K562 (cell line): ENCODE results near the gene ODR4. TPM values are rescaled to one million over a fixed set of nuclear protein-coding genes. Genes with fewer than 3 reads are reported as not detected.

Experiments used
- CBX3 ChIP-seq, 2 experiments: IDR thresholded peaks; 1 replicate in 1 of 2; 2 replicates in 1 of 2; pipeline ENCODE4 v1.6.1; 2012; ENCODE audit warnings: inconsistent platforms in 2 of 2, low read length in 2 of 2, borderline replicate concordance in 1 of 2, control low read depth in 1 of 2
- CREM ChIP-seq: IDR thresholded peaks from 2 replicates; pipeline ENCODE4 v1.6.1; 2014; ENCODE audit warnings: antibody characterized with exemption, low read depth
- CXXC5 ChIP-seq: fragments of 250-450 bp; sonication (Bioruptor Pico); IDR thresholded peaks from 2 replicates; pipeline ENCODE4 v1.8.0; 2022; ENCODE audit warnings: inconsistent platforms, mild to moderate bottlenecking, moderate library complexity
- EP400 ChIP-seq: fragments of 450-650 bp; IDR thresholded peaks from 2 replicates; pipeline ENCODE4 v1.6.1; 2017; ENCODE audit warnings: antibody characterized with exemption, mild to moderate bottlenecking, moderate library complexity
- GABPB1 ChIP-seq: sonication (generic); formaldehyde crosslinking; IDR thresholded peaks from 2 replicates; pipeline ENCODE4 v1.8.0; 2022; ENCODE audit warnings: mild to moderate bottlenecking, missing genetic modification reagents
- NR4A1 ChIP-seq, 2 experiments: fragments of 250-450 bp in 1 of 2; fragments of 450-650 bp in 1 of 2; sonication (Bioruptor Pico) in 1 of 2; IDR thresholded peaks; 2 replicates each; pipeline versions ENCODE4 v1.4.0 to v1.6.1; 2016 to 2020; ENCODE audit warnings: mild to moderate bottlenecking in 2 of 2, missing compliant biosample characterization in 1 of 2, missing genetic modification characterization in 1 of 2, moderate library complexity in 1 of 2
- PRDM10 ChIP-seq: fragments of 450-650 bp; IDR thresholded peaks from 2 replicates; pipeline ENCODE4 v1.6.1; 2018; ENCODE audit not compliant: partially characterized antibody
- RAD21 ChIP-seq, 2 experiments: fragments of 250-450 bp in 1 of 2; fragments of 450-650 bp in 1 of 2; sonication (Bioruptor Pico) in 1 of 2; formaldehyde crosslinking in 1 of 2; IDR thresholded peaks in 1 of 2; conservative IDR thresholded peaks in 1 of 2; 2 replicates each; pipeline versions ENCODE4 v1.4.0 to v1.8.0; 2020 to 2022; ENCODE audit warnings: mild to moderate bottlenecking in 2 of 2, moderate library complexity in 1 of 2
- RHOXF2B ChIP-seq: fragments of 250-450 bp; sonication (Bioruptor Pico); conservative IDR thresholded peaks from 2 replicates; pipeline ENCODE4 v1.5.1; 2021
- SMARCE1 ChIP-seq: fragments of 450-650 bp; IDR thresholded peaks from 2 replicates; pipeline ENCODE4 v1.7.1; 2016; ENCODE audit warnings: mild to moderate bottlenecking
- SMC3 ChIP-seq: conservative IDR thresholded peaks from 2 replicates; pipeline ENCODE4 v1.6.1; 2011; ENCODE audit warnings: low read depth, low read length, improper control_type of control experiment; ENCODE audit not compliant: insufficient read depth
- TCF3 ChIP-seq: sonication (generic); formaldehyde crosslinking; IDR thresholded peaks from 2 replicates; pipeline ENCODE4 v1.4.0; 2020; ENCODE audit warnings: mild to moderate bottlenecking, missing genetic modification reagents
- ZFP91 ChIP-seq: sonication (generic); formaldehyde crosslinking; IDR thresholded peaks from 2 replicates; pipeline ENCODE4 v1.8.0; 2022; ENCODE audit warnings: mild to moderate bottlenecking, missing genetic modification reagents
- ZNF124 ChIP-seq: sonication (generic); formaldehyde crosslinking; IDR thresholded peaks from 2 replicates; pipeline ENCODE4 v1.8.1; 2022; ENCODE audit warnings: missing genetic modification reagents
- ZNF140 ChIP-seq: fragments of 250-450 bp; sonication (Bioruptor Pico); IDR thresholded peaks from 2 replicates; pipeline ENCODE4 v1.8.0; 2021; ENCODE audit warnings: moderate library complexity, mild to moderate bottlenecking, inconsistent platforms
- ZNF232 ChIP-seq: sonication (generic); formaldehyde crosslinking; IDR thresholded peaks from 2 replicates; pipeline ENCODE4 v1.8.0; 2022; ENCODE audit warnings: mild to moderate bottlenecking, missing genetic modification reagents
- ZNF785 ChIP-seq: fragments of 250-450 bp; sonication (Bioruptor Pico); IDR thresholded peaks from 2 replicates; pipeline ENCODE4 v1.4.0; 2020; ENCODE audit warnings: mild to moderate bottlenecking
- polyA plus RNA-seq, 8 experiments: library from polyadenylated mRNA; depleted of rRNA in 4 of 8; stranded (reverse) in 5 of 8; unstranded in 3 of 8; fragments of >200 nt; fragmentation: Nextera tagmentation in 2 of 8; fragmentation: Illumina TruSeq in 1 of 8; extraction: Ambion mirVana in 2 of 8; extraction: Trizol in 1 of 8; gene quantifications; 2 replicates each; pipeline versions ENCODE4 v1.2.1 to v1.2.3, GENCODE V29; 2011 to 2014; ENCODE audit warnings: inconsistent platforms in 1 of 8, missing spikeins in 1 of 8
- total RNA-seq, 7 experiments: library from RNA; depleted of rRNA in 6 of 7; stranded (reverse); fragments of >200 nt in 6 of 7; fragmentation: Illumina TruSeq in 2 of 7; extraction: Trizol in 2 of 7; gene quantifications; 2 replicates each; pipeline versions ENCODE4 v1.2.1 to v1.2.3, GENCODE V29; 2011 to 2021; ENCODE audit warnings: low replicate concordance in 1 of 7

ODR4 gene
- total and polyA plus RNA-seq, 9 of the 15 experiments (the other 6 are each of a cell fraction or from before 2014, with no cell fraction given), result 23.1 to 63.9 (median 44.1) TPM

GRCh38 chr1:186404454-186405051 lies 28.9 kb downstream of the ODR4 start (continued):
- TF ChIP-seq EP400 (no peak; the same call in 1 of the 2 replicates), ZNF140 (CRISPR knock-in tag) (no peak), ZFP91 (CRISPR knock-in tag) (no peak), PRDM10 (no peak), GABPB1 (CRISPR knock-in tag) (0 out of 2 replicates have a peak, but pooled peaks have one; percentile 52), CXXC5 (CRISPR knock-in tag) (no peak), TCF3 (CRISPR knock-in tag) (0 out of 2 replicates have a peak, but pooled peaks have one; percentile 40), ZNF232 (CRISPR knock-in tag) (no peak), RAD21 (CRISPR knock-in tag; conservative IDR thresholded peaks at IDR 0.05 in 1 of 2, IDR thresholded peaks at IDR 0.05 in 1 of 2) (peak; percentile 70 to 74), SMC3 (0 out of 2 replicates have a peak, but pooled peaks have one; percentile 30), SMARCE1 (no peak), NR4A1 (CRISPR knock-in tag; IDR thresholded peaks at IDR 0.05) (no peak), NR4A1 (tag; IDR thresholded peaks at IDR 0.05) (no peak), CREM (0 out of 2 replicates have a peak, but pooled peaks have one; percentile 26), ZNF785 (peak; percentile 93), ZNF124 (no peak), CBX3 (IDR thresholded peaks at IDR 0.05; ENCODE audit: borderline replicate concordance in 1 of 2, low read length in 2 of 2) (0 out of 3 replicates have a peak, but pooled peaks of 1 of the 2 experiments have one; percentile 62), RHOXF2B (CRISPR knock-in tag) (no peak)
- TF ChIP-seq, all 486 proteins: peak for 18
